Suprapubic skin (tissue), 4 donors: Measurements from ENCODE around the gene SIVA1.

ENCODE experiments used
- POLR2A ChIP-seq, 2 donors: fragments of 450-650 bp; IDR thresholded peaks; one replicate each; pipeline ENCODE4 v1.6.1; 2017; ENCODE audit warnings: antibody characterized with exemption in 2 of 2, mild to moderate bottlenecking in 2 of 2, moderate library complexity in 2 of 2
- POLR2AphosphoS5 ChIP-seq, 3 donors: sonication (generic); formaldehyde crosslinking; IDR thresholded peaks; one replicate each; pipeline ENCODE4 v1.6.1; 2017; ENCODE audit warnings: antibody characterized with exemption in 3 of 3
- TF ChIP-seq, protein P1 (sequence below), 2 donors: fragments of 200-600 bp in 1 of 2; fragments of 450-650 bp in 1 of 2; sonication (generic) in 1 of 2; IDR thresholded peaks; one replicate each; pipeline ENCODE4 v1.5.1; 2016 to 2019; ENCODE audit warnings: antibody characterized with exemption in 2 of 2, mild to moderate bottlenecking in 1 of 2, moderate library complexity in 1 of 2

DNA sequence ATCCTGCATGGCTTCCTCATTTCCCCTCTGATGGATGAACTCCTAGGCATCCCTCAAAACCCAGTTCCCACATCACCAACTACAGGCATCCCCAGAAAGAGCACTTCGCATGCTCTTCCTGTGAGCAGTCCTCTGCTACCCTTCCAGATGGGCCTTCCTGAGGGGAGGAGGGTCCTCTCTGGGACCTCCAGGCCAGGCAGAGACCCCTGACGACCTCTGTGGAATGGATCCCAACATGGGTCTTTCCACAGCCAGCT is 40.7 kb downstream of the SIVA1 start:
- TF ChIP-seq POLR2AphosphoS5 (IDR thresholded peaks at IDR 0.05) (no peak), POLR2A (IDR thresholded peaks at IDR 0.05) (no peak)
- TF ChIP-seq, protein P1, sequence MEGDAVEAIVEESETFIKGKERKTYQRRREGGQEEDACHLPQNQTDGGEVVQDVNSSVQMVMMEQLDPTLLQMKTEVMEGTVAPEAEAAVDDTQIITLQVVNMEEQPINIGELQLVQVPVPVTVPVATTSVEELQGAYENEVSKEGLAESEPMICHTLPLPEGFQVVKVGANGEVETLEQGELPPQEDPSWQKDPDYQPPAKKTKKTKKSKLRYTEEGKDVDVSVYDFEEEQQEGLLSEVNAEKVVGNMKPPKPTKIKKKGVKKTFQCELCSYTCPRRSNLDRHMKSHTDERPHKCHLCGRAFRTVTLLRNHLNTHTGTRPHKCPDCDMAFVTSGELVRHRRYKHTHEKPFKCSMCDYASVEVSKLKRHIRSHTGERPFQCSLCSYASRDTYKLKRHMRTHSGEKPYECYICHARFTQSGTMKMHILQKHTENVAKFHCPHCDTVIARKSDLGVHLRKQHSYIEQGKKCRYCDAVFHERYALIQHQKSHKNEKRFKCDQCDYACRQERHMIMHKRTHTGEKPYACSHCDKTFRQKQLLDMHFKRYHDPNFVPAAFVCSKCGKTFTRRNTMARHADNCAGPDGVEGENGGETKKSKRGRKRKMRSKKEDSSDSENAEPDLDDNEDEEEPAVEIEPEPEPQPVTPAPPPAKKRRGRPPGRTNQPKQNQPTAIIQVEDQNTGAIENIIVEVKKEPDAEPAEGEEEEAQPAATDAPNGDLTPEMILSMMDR (IDR thresholded peaks at IDR 0.05) = no peak
